Panc1 (cell line): ENCODE results near the gene ICAM2.

Experiments
- CTCF ChIP-seq: fragments of 450-650 bp; IDR thresholded peaks from 2 replicates; pipeline ENCODE4 v1.5.1; 2017; ENCODE audit warnings: mild to moderate bottlenecking
- SIN3A ChIP-seq: IDR thresholded peaks from 2 replicates; pipeline ENCODE4 v1.6.1; 2012; ENCODE audit warnings: low read depth, mild to moderate bottlenecking, low read length, moderate library complexity, borderline replicate concordance; ENCODE audit not compliant: insufficient read depth
- TCF7L2 ChIP-seq: IDR thresholded peaks from 2 replicates; pipeline ENCODE4 v1.6.1; 2011; ENCODE audit warnings: mild to moderate bottlenecking, low read depth, low read length, inconsistent platforms

GRCh38 chr17:64060331-64060730 lies 39.9 kb upstream of the ICAM2 start:
- TF ChIP-seq CTCF: no peak
- no peak for TF ChIP-seq SIN3A
- no peak for TF ChIP-seq TCF7L2
